HS-5 (cell line): ENCODE data around the gene CDA.

Source experiments
- DNase-seq: peaks from one replicate; pipeline ENCODE4 v3.0.0-alpha.2; 2012; ENCODE audit warnings: low read depth

Gene CDA

GRCh38 chr1:20615946-20616846 is 27.3 kb downstream of the CDA start:
- DNase-seq: no peak

GRCh38 chr1:20616847-20617487 is 28.1 kb downstream of the CDA start:
- no peak for DNase-seq

DNA sequence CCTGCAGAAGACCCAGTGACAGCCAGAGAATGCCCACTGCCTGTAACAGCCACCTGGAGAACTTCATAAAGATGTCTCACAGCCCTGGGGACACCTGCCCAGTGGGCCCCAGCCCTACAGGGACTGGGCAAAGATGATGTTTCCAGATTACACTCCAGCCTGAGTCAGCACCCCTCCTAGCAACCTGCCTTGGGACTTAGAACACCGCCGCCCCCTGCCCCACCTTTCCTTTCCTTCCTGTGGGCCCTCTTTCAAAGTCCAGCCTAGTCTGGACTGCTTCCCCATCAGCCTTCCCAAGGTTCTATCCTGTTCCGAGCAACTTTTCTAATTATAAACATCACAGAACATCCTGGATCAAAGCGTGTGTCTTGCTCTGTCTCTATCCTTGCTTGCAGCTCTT is 29.7 kb downstream of the CDA start:
- no peak for DNase-seq

DNA sequence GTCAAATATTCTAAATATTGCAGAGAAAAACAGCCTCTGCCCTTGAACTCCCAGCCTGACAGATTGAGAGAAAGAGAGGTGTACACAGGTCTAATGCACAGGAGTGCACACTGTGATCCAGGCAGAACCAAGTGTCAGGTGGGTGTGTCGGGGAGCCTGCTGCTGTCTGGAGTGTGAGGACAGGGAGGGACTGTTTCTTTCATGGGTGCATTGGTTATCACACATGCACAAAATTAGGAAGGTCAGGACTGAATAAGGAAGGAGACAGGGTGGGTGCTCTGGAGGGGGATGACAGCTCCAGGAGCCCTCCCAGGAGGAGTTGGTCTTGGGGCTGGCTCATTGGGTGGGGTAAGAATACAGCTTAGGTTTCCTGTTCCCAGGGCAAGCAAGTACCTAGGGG is 31.1 kb downstream of the CDA start:
- DNase-seq: no peak

GRCh38 chr1:20621012-20621411 is 32.1 kb downstream of the CDA start:
- no peak for DNase-seq

GRCh38 chr1:20624709-20625108 is 35.8 kb downstream of the CDA start:
- DNase-seq: no peak

GRCh38 chr1:20625176-20626097 is 36.5 kb downstream of the CDA start:
- DNase-seq: no peak

GRCh38 chr1:20626098-20626427 is 37.2 kb downstream of the CDA start:
- no peak for DNase-seq

GRCh38 chr1:20626524-20626923 is 37.6 kb downstream of the CDA start:
- no peak for DNase-seq

- DNase-seq: no peak
Observed at GRCh38 chr1:20630729-20631128, 41.8 kb downstream of the CDA start.

GRCh38 chr1:20632386-20632785 is 43.5 kb downstream of the CDA start:
- no peak for DNase-seq

GRCh38 chr1:20633190-20634064 is 44.5 kb downstream of the CDA start, which contains the start of gene PINK1:
Gene PINK1 (plus strand): TSS chr1:20633458. CDS start chr1:20633549, 91 bp downstream.
- no peak for DNase-seq

DNA sequence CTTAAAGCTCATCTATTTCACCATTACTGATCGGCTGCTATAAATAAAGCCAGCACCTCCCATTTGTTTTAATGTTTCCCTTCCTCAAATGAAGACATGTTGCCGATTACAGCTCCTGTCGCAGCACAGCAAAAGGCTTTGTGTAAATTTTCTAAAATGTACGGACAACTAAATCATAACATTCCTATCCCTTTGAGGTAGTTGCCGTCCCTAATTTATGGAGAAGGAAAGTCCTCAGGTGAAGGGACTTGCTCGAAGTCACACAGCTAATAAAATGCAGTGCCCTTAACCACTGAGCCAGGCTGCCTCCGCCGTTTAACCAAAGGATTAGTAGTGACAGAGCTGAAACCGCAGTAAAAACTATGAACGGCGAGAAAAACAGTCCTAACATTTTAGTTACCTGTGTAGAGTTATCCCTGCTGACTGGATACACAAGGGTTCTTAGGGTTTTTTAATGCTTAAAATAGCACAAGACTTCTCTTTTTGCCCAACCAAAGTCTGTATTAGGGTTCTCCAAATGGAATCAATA is 45.2 kb downstream of the CDA start:
- DNase-seq: peak; percentile 18

GRCh38 chr1:20634594-20635084 is 45.7 kb downstream of the CDA start:
- no peak for DNase-seq

GRCh38 chr1:20636785-20637347 is 48.0 kb downstream of the CDA start:
- DNase-seq: no peak

DNA sequence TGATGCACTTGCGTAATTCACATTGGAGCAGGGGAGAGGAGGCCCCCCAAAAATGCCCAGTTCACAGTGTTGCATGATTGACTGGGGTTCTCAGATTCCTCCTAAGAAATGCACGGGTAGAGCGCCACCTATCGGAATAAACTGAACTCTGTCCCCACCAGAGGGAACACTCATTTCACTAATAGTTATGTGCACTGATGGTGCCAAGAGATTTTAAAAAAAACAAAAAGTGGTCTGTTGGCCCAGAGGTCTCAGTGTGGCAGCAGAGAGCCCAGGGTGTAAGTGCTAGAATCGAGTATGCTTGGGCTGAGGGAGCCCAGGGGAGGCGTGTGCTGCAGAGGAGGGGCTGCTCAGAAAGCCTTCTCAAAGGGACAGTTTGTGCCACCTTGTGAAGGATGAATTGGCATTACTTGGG is 51.3 kb downstream of the CDA start:
- peak; percentile 38 for DNase-seq

GRCh38 chr1:20641975-20642374 is 53.1 kb downstream of the CDA start:
- no peak for DNase-seq

DNA sequence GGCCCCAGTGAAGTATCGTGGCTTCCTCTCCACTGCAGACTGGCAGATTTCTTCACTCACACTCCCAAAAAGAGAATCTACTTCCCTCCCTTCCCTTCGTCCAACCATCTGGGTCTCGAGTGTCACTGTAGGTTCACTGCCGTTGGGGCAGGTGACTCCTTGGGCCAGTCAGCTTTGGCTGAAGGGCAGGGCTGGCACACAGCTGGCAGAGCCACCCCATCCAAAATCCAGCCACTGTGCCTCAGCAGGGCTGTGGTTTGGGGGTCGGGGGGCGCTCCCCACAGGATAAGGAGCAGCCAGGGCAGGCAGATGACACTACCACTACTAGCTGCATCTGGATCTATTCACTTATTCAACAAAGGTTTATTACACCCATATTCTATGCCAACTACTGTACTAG is 54.2 kb downstream of the CDA start:
- DNase-seq: no peak

- no peak for DNase-seq
Observed at GRCh38 chr1:20644416-20644815, 55.5 kb downstream of the CDA start.

DNA sequence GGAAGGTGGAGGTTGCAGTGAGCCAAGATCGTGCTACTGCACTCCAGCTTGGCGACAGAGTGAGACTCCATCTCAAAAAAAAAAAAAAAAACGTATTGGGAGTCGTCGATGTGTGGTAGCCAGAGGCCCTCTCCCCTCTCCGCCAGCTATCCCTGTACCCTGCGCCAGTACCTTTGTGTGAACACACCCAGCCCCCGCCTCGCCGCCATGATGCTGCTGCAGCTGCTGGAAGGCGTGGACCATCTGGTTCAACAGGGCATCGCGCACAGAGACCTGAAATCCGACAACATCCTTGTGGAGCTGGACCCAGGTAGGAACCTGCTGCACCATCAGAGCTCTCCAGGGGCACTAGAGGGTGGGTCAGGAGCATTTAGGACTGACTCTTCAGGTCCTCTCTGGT is 56.5 kb downstream of the CDA start:
- DNase-seq: no peak

- DNase-seq: no peak
Observed at GRCh38 chr1:20648438-20648837, 59.5 kb downstream of the CDA start.
